HCT116 (cell line): Measurements from ENCODE around the gene DTX3L. TPM values are rescaled to one million over a fixed set of nuclear protein-coding genes. Genes with fewer than 3 reads are reported as not detected.

Experiments used
- ATAC-seq: fragments of 200-7000 bp; cut with Tn5 transposase; 2 replicates; pipeline ENCODE4 v1.9.1; 2020; ENCODE audit warnings: mild to moderate bottlenecking, moderate library complexity
- BruUV-seq: library from RNA; stranded (reverse); fragments of 400-500 nt; replicated peaks from 2 replicates; lab custom pipeline; 2021; lab: Mats Ljungman, UMichigan
- CTCF ChIA-PET: fragments of 300-600 bp; sonication (Branson Sonifier 250); formaldehyde crosslinking; loops from one replicate; lab custom pipeline; 2021; ENCODE audit warnings: antibody characterized with exemption; lab: Charles Lee
- POLR2A ChIA-PET: fragments of 300-600, 350-600 bp; sonication (Branson Sonifier 250); formaldehyde crosslinking; loops from one replicate; lab custom pipeline; 2021; ENCODE audit warnings: antibody characterized with exemption; lab: Charles Lee
- RAD21 ChIA-PET, 2 experiments: fragments of 300-600 bp; sonication (Branson Sonifier 250); formaldehyde crosslinking; loops; one replicate each; lab custom pipeline; 2023; ENCODE audit warnings: low total read pairs in 2 of 2; ENCODE audit not compliant: uncharacterized antibody in 2 of 2, unreplicated experiment in 2 of 2, low non-redundant PET in 1 of 2; lab: Charles Lee
- DNase-seq: peaks from one replicate; pipeline ENCODE4 v3.0.0-alpha.2; 2010; ENCODE audit warnings: low read depth, low spot score
- H2AFZ ChIP-seq: fragments of 200-600 bp; shearing (Covaris generic), sonication (generic); 2 replicates; pipeline ENCODE4 v1.6.1; 2017; ENCODE audit warnings: low read depth, mixed run types, mixed read lengths, antibody characterized with exemption, low read length; ENCODE audit not compliant: poor library complexity, severe bottlenecking
- H3K27ac ChIP-seq: 2 replicates; pipeline ENCODE4 v1.5.1; 2012; ENCODE audit warnings: low read depth, low read length
- H3K27me3 ChIP-seq: fragments of 200-600 bp; sonication (generic); 2 replicates; pipeline ENCODE4 v1.6.1; 2016; ENCODE audit warnings: mixed run types, low read length, mixed read lengths; ENCODE audit not compliant: insufficient read depth
- H3K36me3 ChIP-seq, 2 experiments: fragments of 200-500 bp in 1 of 2; fragments of 200-600 bp in 1 of 2; sonication (Bioruptor generic) in 1 of 2; sonication (generic) in 1 of 2; 2 replicates each; pipeline versions ENCODE4 v1.5.1 to v1.6.1; 2014 to 2016; ENCODE audit warnings: low read length in 2 of 2, inconsistent platforms in 1 of 2, mixed read lengths in 1 of 2, mixed run types in 1 of 2; ENCODE audit not compliant: insufficient read depth in 2 of 2, control insufficient read depth in 1 of 2
- H3K4me1 ChIP-seq, 2 experiments: fragments of 200-600 bp in 1 of 2; sonication (generic) in 1 of 2; 2 replicates each; pipeline versions ENCODE4 v1.5.1 to v1.6.1; 2012 to 2017; ENCODE audit warnings: low read length in 2 of 2, inconsistent platforms in 1 of 2, mild to moderate bottlenecking in 1 of 2, mixed read lengths in 1 of 2, mixed run types in 1 of 2, moderate library complexity in 1 of 2; ENCODE audit not compliant: insufficient read depth in 2 of 2, control insufficient read depth in 1 of 2
- H3K4me2 ChIP-seq: fragments of 200-600 bp; sonication (generic); 2 replicates; pipeline ENCODE4 v1.6.1; 2017; ENCODE audit warnings: mixed run types, low read length, mixed read lengths
- H3K4me3 ChIP-seq, 2 experiments: fragments of 200-600 bp in 1 of 2; sonication (generic) in 1 of 2; replicated peaks in 1 of 2; 2 replicates each; pipeline ENCODE4 v1.5.1; 2011 to 2016; ENCODE audit warnings: low read length in 2 of 2, control low read depth in 1 of 2, low read depth in 1 of 2, mild to moderate bottlenecking in 1 of 2, mixed read lengths in 1 of 2, mixed run types in 1 of 2
- H3K79me2 ChIP-seq: fragments of 200-600 bp; sonication (generic); 2 replicates; pipeline ENCODE4 v1.6.1; 2017; ENCODE audit warnings: mild to moderate bottlenecking, mixed run types, low read length, moderate library complexity, mixed read lengths; ENCODE audit not compliant: insufficient read depth
- H3K9ac ChIP-seq: fragments of 200-600 bp; sonication (generic); 2 replicates; pipeline ENCODE4 v1.6.1; 2016; ENCODE audit warnings: low read length, mixed read lengths
- H3K9me2 ChIP-seq: fragments of 200-600 bp; sonication (generic), shearing (Covaris generic); 2 replicates; pipeline ENCODE4 v1.6.1; 2017; ENCODE audit warnings: mixed run types, mild to moderate bottlenecking, moderate library complexity; ENCODE audit not compliant: insufficient read depth
- H3K9me3 ChIP-seq, 2 experiments: fragments of 200-500 bp in 1 of 2; fragments of 200-600 bp in 1 of 2; sonication (Bioruptor generic) in 1 of 2; sonication (generic) in 1 of 2; 2 replicates each; pipeline ENCODE4 v1.6.1; 2014 to 2017; ENCODE audit warnings: low read length in 2 of 2, mixed read lengths in 2 of 2, inconsistent platforms in 1 of 2, low read depth in 1 of 2, mild to moderate bottlenecking in 1 of 2, mixed run types in 1 of 2, moderate library complexity in 1 of 2; ENCODE audit not compliant: control insufficient read depth in 1 of 2, insufficient read depth in 1 of 2
- H4K20me1 ChIP-seq: fragments of 200-600 bp; sonication (generic), shearing (Covaris generic); 2 replicates; pipeline ENCODE4 v1.6.1; 2017; ENCODE audit warnings: mixed run types, mild to moderate bottlenecking, moderate library complexity; ENCODE audit not compliant: insufficient read depth
- ELF1 ChIP-seq: IDR thresholded peaks from 2 replicates; pipeline ENCODE4 v1.6.1; 2012; ENCODE audit warnings: low read depth, borderline replicate concordance
- POLR2A ChIP-seq: IDR thresholded peaks from 2 replicates; pipeline ENCODE4 v1.7.0; 2011; ENCODE audit warnings: borderline replicate concordance; ENCODE audit not compliant: insufficient read depth, insufficient read length; ENCODE audit errors: extremely low read depth
- RAD21 ChIP-seq: IDR thresholded peaks from 2 replicates; pipeline ENCODE4 v1.6.1; 2012; ENCODE audit warnings: low read depth, mild to moderate bottlenecking
- ZNF274 ChIP-seq: fragments of 200-500 bp; sonication (Bioruptor generic); IDR thresholded peaks from 2 replicates; pipeline ENCODE4 v1.6.1; 2014; ENCODE audit warnings: mild to moderate bottlenecking, low read depth, low read length, inconsistent platforms
- intact Hi-C: fragments of 100-400 bp; cut with micrococcal nuclease; formaldehyde crosslinking; loops from 2 replicates; pipeline ENCODE4 v1.10.0; 2022
- total RNA-seq: library from RNA; stranded (reverse); gene quantifications from one replicate; pipeline ENCODE4 v1.2.1, GENCODE V29; 2021; ENCODE audit not compliant: unreplicated experiment
- TF ChIP-seq, protein P1 (sequence below): IDR thresholded peaks from 2 replicates; pipeline ENCODE4 v1.6.1; 2012; ENCODE audit warnings: low read depth

The DTX3L gene
- total RNA-seq, 1 experiment from 2014 or later: 13.1 TPM

DNA sequence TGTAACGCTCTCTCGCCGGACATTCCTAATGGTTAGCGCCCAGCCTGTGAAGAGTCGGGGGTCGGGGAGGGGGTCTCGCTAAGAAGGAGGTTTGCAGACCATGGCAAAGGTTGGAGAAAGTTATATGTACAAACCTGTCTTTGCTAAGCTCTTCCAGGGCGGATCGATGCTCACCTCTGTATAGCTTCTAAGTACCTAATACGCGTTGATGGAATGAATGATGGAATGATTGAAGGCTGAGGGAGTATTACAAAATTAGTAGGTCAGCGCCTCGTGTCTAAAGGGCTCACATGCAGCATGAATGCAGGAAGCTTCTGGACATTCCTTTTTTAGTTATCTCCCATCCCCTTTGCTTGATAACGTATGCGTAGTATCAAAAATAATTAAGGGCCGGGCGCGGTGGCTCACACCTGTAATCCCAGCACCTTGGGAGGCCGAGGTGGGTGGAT lies 49.1 kb upstream of the DTX3L start:
- POLR2A ChIA-PET: no interaction called here
- no peaks in the 10 kb centered on the region for H3K36me3 ChIP-seq
- H3K4me1 ChIP-seq: peaks cover 6 to 17% of the 10 kb centered on the region in 2 experiments; a peak in 3 of 4 replicates
- no peaks in the 10 kb centered on the region for H3K9me3 ChIP-seq
- no peaks in the 10 kb centered on the region for H3K27me3 ChIP-seq
- CTCF ChIA-PET: interaction anchor here (1.0 kb wide), 2 partner anchors 44 to 164 kb away, joined by 3 to 4 read pairs; no protein-coding TSS in a partner anchor
- H3K9me2 ChIP-seq: no peaks in the 10 kb centered on the region
- peak overlapping the region; percentile 87 for H3K9ac ChIP-seq
- H3K27ac ChIP-seq: peak overlapping the region; percentile 77
- H3K4me3 ChIP-seq: peak overlapping the region; percentile 48 to 81
- peak overlapping the region; percentile 94 for H2AFZ ChIP-seq
- H4K20me1 ChIP-seq: peaks cover 38% of the 10 kb centered on the region; the same call in 1 of the 2 replicates
- intact Hi-C loops: no loop called here
- no TSS peak for BruUV-seq
- peaks cover 41% of the 10 kb centered on the region for H3K79me2 ChIP-seq
- H3K4me2 ChIP-seq: peak overlapping the region; percentile 80
- TF ChIP-seq, protein P1, sequence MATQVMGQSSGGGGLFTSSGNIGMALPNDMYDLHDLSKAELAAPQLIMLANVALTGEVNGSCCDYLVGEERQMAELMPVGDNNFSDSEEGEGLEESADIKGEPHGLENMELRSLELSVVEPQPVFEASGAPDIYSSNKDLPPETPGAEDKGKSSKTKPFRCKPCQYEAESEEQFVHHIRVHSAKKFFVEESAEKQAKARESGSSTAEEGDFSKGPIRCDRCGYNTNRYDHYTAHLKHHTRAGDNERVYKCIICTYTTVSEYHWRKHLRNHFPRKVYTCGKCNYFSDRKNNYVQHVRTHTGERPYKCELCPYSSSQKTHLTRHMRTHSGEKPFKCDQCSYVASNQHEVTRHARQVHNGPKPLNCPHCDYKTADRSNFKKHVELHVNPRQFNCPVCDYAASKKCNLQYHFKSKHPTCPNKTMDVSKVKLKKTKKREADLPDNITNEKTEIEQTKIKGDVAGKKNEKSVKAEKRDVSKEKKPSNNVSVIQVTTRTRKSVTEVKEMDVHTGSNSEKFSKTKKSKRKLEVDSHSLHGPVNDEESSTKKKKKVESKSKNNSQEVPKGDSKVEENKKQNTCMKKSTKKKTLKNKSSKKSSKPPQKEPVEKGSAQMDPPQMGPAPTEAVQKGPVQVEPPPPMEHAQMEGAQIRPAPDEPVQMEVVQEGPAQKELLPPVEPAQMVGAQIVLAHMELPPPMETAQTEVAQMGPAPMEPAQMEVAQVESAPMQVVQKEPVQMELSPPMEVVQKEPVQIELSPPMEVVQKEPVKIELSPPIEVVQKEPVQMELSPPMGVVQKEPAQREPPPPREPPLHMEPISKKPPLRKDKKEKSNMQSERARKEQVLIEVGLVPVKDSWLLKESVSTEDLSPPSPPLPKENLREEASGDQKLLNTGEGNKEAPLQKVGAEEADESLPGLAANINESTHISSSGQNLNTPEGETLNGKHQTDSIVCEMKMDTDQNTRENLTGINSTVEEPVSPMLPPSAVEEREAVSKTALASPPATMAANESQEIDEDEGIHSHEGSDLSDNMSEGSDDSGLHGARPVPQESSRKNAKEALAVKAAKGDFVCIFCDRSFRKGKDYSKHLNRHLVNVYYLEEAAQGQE: no peak
- TF ChIP-seq POLR2A: no peak
- TF ChIP-seq, all 23 proteins: peak for 0
- no peak for DNase-seq
- no peak; the same call in 1 of the 2 replicates for ATAC-seq
- RAD21 ChIA-PET: interaction anchor here in 1 of 2 experiments (0.7 kb wide), 1 partner anchor 57 kb away, joined by 3 read pairs; no protein-coding TSS in a partner anchor

DNA sequence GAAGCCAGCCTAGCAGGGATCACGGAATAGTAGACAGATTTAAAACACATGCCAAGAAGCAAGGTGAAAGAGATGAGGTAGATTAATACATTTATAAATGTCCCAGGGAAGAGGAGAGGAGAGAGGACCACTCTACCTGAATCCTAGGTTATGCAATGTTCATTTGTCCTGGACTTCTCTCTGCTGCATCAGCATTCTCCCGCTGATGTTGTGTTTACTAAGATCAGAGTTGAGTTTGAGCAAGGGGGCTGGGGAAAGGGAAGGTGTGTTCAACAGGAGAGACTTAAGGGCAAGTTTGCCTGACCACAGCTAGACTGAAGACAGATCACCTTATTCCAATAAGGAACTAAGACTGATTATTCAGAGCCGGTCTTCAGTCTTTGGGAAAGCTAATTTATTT lies 48.3 kb upstream of the DTX3L start:
- ChIA-PET RAD21 (no interaction called here), POLR2A (no interaction called here), CTCF (no interaction called here)
- H3K4me3 ChIP-seq: no peak overlapping the region
- no peak overlapping the region for H3K27ac ChIP-seq
- ATAC-seq (no peak), DNase-seq (no peak)
- H3K4me2 ChIP-seq: no peak overlapping the region
- intact Hi-C loops: no loop called here
- no peaks in the 10 kb centered on the region for H3K27me3 ChIP-seq
- no peaks in the 10 kb centered on the region for H3K9me3 ChIP-seq
- no peak overlapping the region for H2AFZ ChIP-seq
- H3K36me3 ChIP-seq: no peaks in the 10 kb centered on the region
- no TSS peak for BruUV-seq
- no peaks in the 10 kb centered on the region for H3K9me2 ChIP-seq
- H3K9ac ChIP-seq: no peak overlapping the region
- peaks cover 33% of the 10 kb centered on the region for H3K79me2 ChIP-seq
- TF ChIP-seq ELF1 (no peak), ZNF274 (no peak), RAD21 (no peak)
- H4K20me1 ChIP-seq: peaks cover 30% of the 10 kb centered on the region; the same call in 1 of the 2 replicates
- H3K4me1 ChIP-seq: peaks cover 6 to 17% of the 10 kb centered on the region in 2 experiments; a peak in 3 of 4 replicates
